Endothelial cell of umbilical vein (primary cell): ENCODE measurements around the gene ENDOG. TPM values are rescaled to one million over a fixed set of nuclear protein-coding genes. Genes with fewer than 3 reads are reported as not detected.
"Not testable (repeated sequence)": the region's sequence is repeated elsewhere in the genome, so short reads cannot be mapped to it uniquely, and the experiment has no call there.

ENCODE experiments used
- BruUV-seq: library from RNA; stranded (reverse); fragments of 400-500 nt; replicated peaks from 2 replicates; lab custom pipeline; 2021; lab: Mats Ljungman, UMichigan
- CTCF ChIA-PET: fragments of 300-600, 350-600 bp; sonication (Branson Sonifier 250); formaldehyde crosslinking; loops from one replicate; lab custom pipeline; 2021; ENCODE audit warnings: antibody characterized with exemption, inconsistent platforms; lab: Charles Lee
- POLR2A ChIA-PET: fragments of 300-600, 350-600 bp; sonication (Branson Sonifier 250); formaldehyde crosslinking; loops from one replicate; lab custom pipeline; 2021; ENCODE audit warnings: antibody characterized with exemption, inconsistent platforms; lab: Charles Lee
- DNase-seq: peaks from one replicate; pipeline ENCODE4 v3.0.0-alpha.2; 2011; ENCODE audit warnings: low read depth, low spot score
- FAIRE-seq: peaks from 2 replicates; lab custom pipeline; 2011; peaks lifted over from hg19 to GRCh38; lab: Jason Lieb, UNC
- H2AFZ ChIP-seq: 2 replicates; pipeline ENCODE4 v1.6.0; 2012; ENCODE audit warnings: low read depth, low read length, control low read depth, inconsistent platforms
- H3K27ac ChIP-seq: 2 replicates; pipeline ENCODE4 v1.5.1; 2011; ENCODE audit warnings: low read depth, mild to moderate bottlenecking, control low read depth, low read length, moderate library complexity; ENCODE audit not compliant: insufficient read depth
- H3K27me3 ChIP-seq, 2 experiments: 2 replicates each; pipeline versions ENCODE4 v1.6.0 to v1.6.1; 2011; ENCODE audit warnings: low read length in 2 of 2, mixed read lengths in 1 of 2; ENCODE audit not compliant: control insufficient read depth in 2 of 2, insufficient read depth in 2 of 2
- H3K36me3 ChIP-seq, 2 experiments: 2 replicates in 1 of 2; 3 replicates in 1 of 2; pipeline ENCODE4 v1.5.1; 2011; ENCODE audit warnings: low read length in 2 of 2, mild to moderate bottlenecking in 1 of 2, moderate library complexity in 1 of 2; ENCODE audit not compliant: control insufficient read depth in 2 of 2, insufficient read depth in 2 of 2; ENCODE audit errors: extremely low read depth in 1 of 2
- H3K4me1 ChIP-seq: 3 replicates; pipeline ENCODE4 v1.5.1; 2011; ENCODE audit warnings: mild to moderate bottlenecking, low read length; ENCODE audit not compliant: control insufficient read depth, insufficient read depth; ENCODE audit errors: extremely low read depth
- H3K4me2 ChIP-seq: 2 replicates; pipeline ENCODE4 v1.6.1; 2011; ENCODE audit warnings: low read length, control low read depth, mixed read lengths; ENCODE audit not compliant: insufficient read depth
- H3K4me3 ChIP-seq, 3 experiments: fragments of 200-600 bp in 1 of 3; sonication (generic), shearing (Covaris generic) in 1 of 3; replicated peaks in 1 of 3; 2 replicates each; pipeline ENCODE4 v1.5.1; 2011 to 2016; ENCODE audit warnings: control low read depth in 3 of 3, low read length in 3 of 3, mild to moderate bottlenecking in 2 of 3, inconsistent platforms in 1 of 3, low read depth in 1 of 3, moderate library complexity in 1 of 3; ENCODE audit not compliant: insufficient read depth in 1 of 3
- H3K79me2 ChIP-seq: 2 replicates; pipeline ENCODE4 v1.6.0; 2012; ENCODE audit warnings: low read length, inconsistent platforms; ENCODE audit not compliant: control insufficient read depth, insufficient read depth
- H3K9ac ChIP-seq: replicated peaks from 2 replicates; pipeline ENCODE3; 2011; ENCODE audit warnings: low read length, control low read depth; ENCODE audit not compliant: insufficient read depth; ENCODE audit errors: extremely low read depth
- H3K9me1 ChIP-seq: replicated peaks from 3 replicates; pipeline ENCODE4 v1.6.0; 2011; ENCODE audit warnings: mild to moderate bottlenecking, low read length; ENCODE audit not compliant: control insufficient read depth, insufficient read depth; ENCODE audit errors: extremely low read depth
- H3K9me3 ChIP-seq: replicated peaks from 2 replicates; pipeline ENCODE4 v1.5.1; 2012; ENCODE audit warnings: low read length, inconsistent platforms; ENCODE audit not compliant: control insufficient read depth, insufficient read depth
- H4K20me1 ChIP-seq: replicated peaks from 2 replicates; pipeline ENCODE3; 2011; ENCODE audit warnings: mild to moderate bottlenecking, low read length; ENCODE audit not compliant: control insufficient read depth, insufficient read depth; ENCODE audit errors: extremely low read depth
- EZH2 ChIP-seq: IDR thresholded peaks from 2 replicates; pipeline ENCODE4 v1.6.1; 2012; ENCODE audit warnings: borderline replicate concordance, low read depth, mild to moderate bottlenecking, moderate library complexity, low read length, inconsistent platforms; ENCODE audit not compliant: severe bottlenecking
- FOS ChIP-seq: IDR thresholded peaks from 2 replicates; pipeline ENCODE4 v1.6.1; 2011; ENCODE audit warnings: mild to moderate bottlenecking, low read length, moderate library complexity, borderline replicate concordance; ENCODE audit not compliant: insufficient read depth
- JUN ChIP-seq: IDR thresholded peaks from 2 replicates; pipeline ENCODE4 v1.6.1; 2011; ENCODE audit warnings: borderline replicate concordance, low read depth; ENCODE audit not compliant: insufficient read length, insufficient read depth
- MYC ChIP-seq: IDR thresholded peaks from one replicate; pipeline ENCODE4 v1.6.1; 2011; ENCODE audit warnings: mild to moderate bottlenecking, low read depth, low read length
- POLR2A ChIP-seq: IDR thresholded peaks from 2 replicates; pipeline ENCODE4 v1.6.1; 2012; ENCODE audit warnings: low read depth, mild to moderate bottlenecking, control low read depth, low read length
- POLR2AphosphoS5 ChIP-seq: IDR thresholded peaks from 2 replicates; pipeline ENCODE4 v1.6.1; 2012; ENCODE audit warnings: low read depth, mild to moderate bottlenecking, control low read depth, low read length, moderate library complexity; ENCODE audit not compliant: insufficient read depth
- dilution Hi-C: fragments of 300-500 bp; cut with MboI; formaldehyde crosslinking; loops from one replicate; pipeline ENCODE4 v1.15.0; 2019; ENCODE audit warnings: low sequenced_read_pairs; ENCODE audit not compliant: extremely low pct_ligation_motif_present
- intact Hi-C: fragments of 100-400 bp; cut with micrococcal nuclease; formaldehyde crosslinking; loops from one replicate; pipeline ENCODE4 v1.10.0; 2022
- polyA plus RNA-seq, 4 experiments: library from polyadenylated mRNA; depleted of rRNA in 3 of 4; stranded (reverse) in 3 of 4; unstranded in 1 of 4; fragments of >200 nt; gene quantifications; 2 replicates each; pipeline versions ENCODE4 v1.2.1 to v1.2.3, GENCODE V29; 2011 to 2012; ENCODE audit warnings: missing spikeins in 1 of 4
- total RNA-seq: library from RNA; stranded (reverse); gene quantifications from 2 replicates; pipeline ENCODE4 v1.2.3, GENCODE V29; 2021
- TF ChIP-seq, protein P1 (sequence below): IDR thresholded peaks from 2 replicates; pipeline ENCODE4 v1.6.1; 2011; ENCODE audit not compliant: insufficient read depth, insufficient read length

The ENDOG gene
- total and polyA plus RNA-seq, 2 donors (not counting 3 experiments of a cell fraction or from before 2014, with no cell fraction given) = 18.0 to 21.1 TPM

DNA sequence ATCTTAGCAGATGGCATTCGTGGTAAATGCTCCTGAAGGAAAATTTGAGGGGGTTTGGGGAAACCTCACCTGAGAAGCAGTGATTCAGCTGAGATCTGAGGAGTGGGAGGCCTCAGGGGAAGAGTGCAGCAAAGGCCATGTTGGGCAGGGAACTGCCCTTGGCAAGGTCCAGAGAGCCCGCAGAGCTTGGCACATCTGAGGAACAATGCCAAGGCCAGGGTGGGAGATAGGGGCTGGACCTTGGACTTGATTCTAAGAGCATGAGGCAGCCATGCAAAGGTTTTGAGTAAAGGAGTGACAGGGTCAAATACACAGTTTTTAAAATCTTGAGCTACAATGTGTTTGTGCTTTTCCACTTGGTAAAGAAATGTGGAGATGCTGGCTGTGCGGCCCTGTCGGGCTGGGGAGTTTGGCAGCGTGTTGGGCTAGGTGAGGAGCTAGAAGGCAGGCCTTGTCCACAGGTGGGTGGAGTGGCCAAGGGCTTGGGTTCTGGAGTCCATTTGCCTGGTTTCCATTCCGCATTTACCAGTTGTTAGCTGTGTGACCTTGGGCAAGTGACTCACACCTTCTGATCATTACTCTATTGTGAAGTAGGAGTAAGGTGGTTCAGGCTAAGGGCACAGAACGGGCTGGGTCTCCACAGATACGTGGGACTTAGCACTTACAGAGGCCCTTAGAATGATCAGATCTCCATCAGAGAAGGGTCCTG lies 25.2 kb upstream of the ENDOG start:
- no peak for DNase-seq
- H3K9ac ChIP-seq = no peak overlapping the region
- H3K27ac ChIP-seq = no peak overlapping the region
- H3K36me3 ChIP-seq = peaks cover 12 to 42% of the 10 kb centered on the region in 2 experiments
- no peak for FAIRE-seq
- no peak overlapping the region for H3K4me3 ChIP-seq
- no peaks in the 10 kb centered on the region for H3K27me3 ChIP-seq
- peaks cover 5% of the 10 kb centered on the region for H3K79me2 ChIP-seq
- H3K9me1 ChIP-seq = no peaks in the 10 kb centered on the region
- dilution Hi-C loops = no loop called here
- peaks cover 4% of the 10 kb centered on the region for H3K4me1 ChIP-seq
- no peak overlapping the region for H2AFZ ChIP-seq
- no peak overlapping the region for H3K4me2 ChIP-seq
- ChIA-PET POLR2A (no interaction called here), CTCF (interaction anchor here (1.1 to 2.0 kb wide), 2 partner anchors 25 to 158 kb away, joined by 3 to 9 read pairs; partner anchors contain the start of gene ENDOG)
- H4K20me1 ChIP-seq = no peaks in the 10 kb centered on the region
- no peak for TF ChIP-seq EZH2
- TF ChIP-seq JUN = no peak
- TF ChIP-seq, protein P1, sequence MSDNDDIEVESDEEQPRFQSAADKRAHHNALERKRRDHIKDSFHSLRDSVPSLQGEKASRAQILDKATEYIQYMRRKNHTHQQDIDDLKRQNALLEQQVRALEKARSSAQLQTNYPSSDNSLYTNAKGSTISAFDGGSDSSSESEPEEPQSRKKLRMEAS = no peak
- no peak for TF ChIP-seq MYC
- no peak for TF ChIP-seq FOS
- TF ChIP-seq POLR2A = no peak
- no peak for TF ChIP-seq POLR2AphosphoS5
- H3K9me3 ChIP-seq = no peaks in the 10 kb centered on the region
- intact Hi-C loops = no loop called here
- no TSS peak for BruUV-seq

DNA sequence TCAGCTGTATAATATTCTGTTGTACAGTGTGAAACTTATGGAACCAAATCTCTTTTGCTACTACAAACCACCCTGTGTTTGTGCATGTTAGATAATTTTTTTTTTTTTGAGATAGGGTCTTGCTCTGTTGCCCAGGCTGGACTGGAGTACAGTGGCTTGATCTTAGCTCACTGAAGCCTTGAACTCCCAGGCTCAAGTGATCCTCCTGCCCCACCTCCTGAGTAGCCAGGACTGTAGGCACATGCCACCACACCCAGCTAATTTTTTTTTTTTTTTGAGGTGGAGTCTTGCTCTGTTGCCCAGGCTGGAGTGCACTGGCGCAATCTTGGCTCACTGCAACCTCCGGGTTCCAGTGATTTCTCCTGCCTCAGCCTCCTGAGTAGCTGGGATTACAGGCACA lies 23.3 kb upstream of the ENDOG start:
- H3K36me3 ChIP-seq = peaks cover 16 to 51% of the 10 kb centered on the region in 2 experiments
- H4K20me1 ChIP-seq, H3K9me3 ChIP-seq, H3K9me1 ChIP-seq, H3K27ac ChIP-seq, intact Hi-C loops, H3K9ac ChIP-seq, CTCF ChIA-PET, POLR2A ChIA-PET, dilution Hi-C loops, H3K27me3 ChIP-seq, H3K79me2 ChIP-seq, H3K4me2 ChIP-seq, DNase-seq, H3K4me3 ChIP-seq, FAIRE-seq, H2AFZ ChIP-seq, BruUV-seq, H3K4me1 ChIP-seq: not testable (repeated sequence)
